Measurements from ENCODE around the gene NUBPL.
"Not testable (repeated sequence)": the region's sequence is repeated elsewhere in the genome, so short reads cannot be mapped to it uniquely, and the experiment has no call there.

The NUBPL gene

DNA sequence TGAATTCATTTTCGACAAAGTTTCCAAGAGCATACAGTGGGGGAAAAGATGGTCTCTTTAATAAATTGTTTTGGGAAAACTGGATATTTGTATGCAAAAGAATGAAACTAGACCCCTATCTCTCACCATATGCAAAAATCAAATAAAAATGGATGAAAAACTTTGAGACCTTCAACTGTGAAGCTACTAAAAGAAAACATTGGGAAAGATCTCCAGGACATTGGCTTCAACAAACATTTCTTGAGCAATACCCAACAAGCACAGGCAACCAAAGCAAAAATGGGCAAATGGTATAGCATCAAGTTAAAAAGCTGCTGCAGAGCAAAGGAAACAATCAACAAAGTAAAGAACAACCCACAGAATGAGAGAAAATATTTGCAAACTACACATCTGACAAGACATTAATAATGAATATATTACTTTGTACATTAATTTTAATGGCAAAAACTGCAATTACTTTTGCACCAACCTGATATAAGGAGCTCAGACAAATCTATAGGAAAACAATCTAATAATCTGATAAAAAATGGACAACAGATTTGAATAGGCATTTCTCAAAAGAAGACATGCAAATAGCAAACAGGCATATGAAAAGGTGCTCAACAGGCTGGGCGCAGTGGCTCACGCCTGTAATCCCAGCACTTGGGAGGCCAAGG, 50.7 kb downstream of the NUBPL start:
- TF ChIP-seq CTCF (IDR thresholded peaks at IDR 0.05; ENCODE audit: low read depth, low read length, missing control alignments): no peak
- no peak for DNase-seq (ENCODE audit: extremely low read depth, low read depth)
- no peak overlapping the region for H3K4me3 ChIP-seq (replicated peaks; ENCODE audit: low read depth, low read length)

- TF ChIP-seq CTCF (IDR thresholded peaks at IDR 0.05; ENCODE audit: low read depth, low read length, missing control alignments): no peak
- no peak for DNase-seq (ENCODE audit: extremely low read depth, low read depth)
- H3K4me3 ChIP-seq (replicated peaks; ENCODE audit: low read depth, low read length): no peak overlapping the region
Measured at GRCh38 chr14:31613188-31613587, 52.0 kb downstream of the NUBPL start.

GRCh38 chr14:31618884-31619283, 57.7 kb downstream of the NUBPL start:
- H3K4me3 ChIP-seq (replicated peaks; ENCODE audit: low read depth, low read length); DNase-seq (ENCODE audit: extremely low read depth, low read depth): not testable (repeated sequence)

DNA sequence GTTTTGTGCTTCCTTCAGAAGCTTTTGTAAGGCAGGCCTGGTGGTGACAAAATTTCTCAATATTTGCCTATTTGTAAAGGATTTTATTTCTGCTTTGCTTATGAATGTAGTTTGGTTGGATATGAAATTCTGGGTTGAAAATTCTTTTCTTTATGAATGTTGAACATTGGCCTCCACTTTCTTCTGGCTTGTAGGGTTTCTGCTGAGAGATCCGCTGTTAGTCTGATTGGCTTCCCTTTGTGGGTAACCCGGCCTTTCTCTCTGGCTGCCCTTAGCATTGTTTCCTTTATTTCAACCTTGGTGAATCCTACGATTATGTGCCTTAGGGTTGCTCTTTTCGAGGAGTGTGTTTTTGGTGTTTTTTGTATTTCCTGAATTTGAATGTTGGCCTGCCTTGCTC, 58.2 kb downstream of the NUBPL start:
- DNase-seq (ENCODE audit: extremely low read depth, low read depth): no peak
- TF ChIP-seq CTCF (IDR thresholded peaks at IDR 0.05; ENCODE audit: low read depth, low read length, missing control alignments): no peak
- H3K4me3 ChIP-seq (replicated peaks; ENCODE audit: low read depth, low read length): no peak overlapping the region

GRCh38 chr14:31620898-31621297, 59.7 kb downstream of the NUBPL start:
- DNase-seq (ENCODE audit: extremely low read depth, low read depth); H3K4me3 ChIP-seq (replicated peaks; ENCODE audit: low read depth, low read length): not testable (repeated sequence)

DNA sequence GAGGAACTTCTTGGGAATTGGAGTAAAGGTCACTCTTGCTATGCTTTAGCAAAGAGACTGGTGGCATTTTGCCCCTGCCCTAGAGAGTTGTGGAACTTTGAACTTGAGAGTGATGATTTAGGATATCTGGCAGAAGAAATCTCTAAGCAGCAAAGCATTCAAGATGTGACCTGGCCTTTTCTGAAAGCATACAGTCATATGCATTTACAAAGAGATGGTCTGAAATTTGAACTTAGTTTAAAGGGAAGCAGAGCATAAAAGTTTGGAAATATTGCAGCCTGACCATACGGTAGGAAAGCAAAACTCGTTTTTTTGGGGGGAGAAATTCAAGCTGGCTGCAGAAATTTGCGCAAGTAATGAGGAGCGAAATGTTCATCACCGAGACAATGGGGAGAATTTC, 60.9 kb downstream of the NUBPL start:
- DNase-seq (ENCODE audit: extremely low read depth, low read depth): no peak
- no peak for TF ChIP-seq CTCF (IDR thresholded peaks at IDR 0.05; ENCODE audit: low read depth, low read length, missing control alignments)
- H3K4me3 ChIP-seq (replicated peaks; ENCODE audit: low read depth, low read length): no peak overlapping the region

DNA sequence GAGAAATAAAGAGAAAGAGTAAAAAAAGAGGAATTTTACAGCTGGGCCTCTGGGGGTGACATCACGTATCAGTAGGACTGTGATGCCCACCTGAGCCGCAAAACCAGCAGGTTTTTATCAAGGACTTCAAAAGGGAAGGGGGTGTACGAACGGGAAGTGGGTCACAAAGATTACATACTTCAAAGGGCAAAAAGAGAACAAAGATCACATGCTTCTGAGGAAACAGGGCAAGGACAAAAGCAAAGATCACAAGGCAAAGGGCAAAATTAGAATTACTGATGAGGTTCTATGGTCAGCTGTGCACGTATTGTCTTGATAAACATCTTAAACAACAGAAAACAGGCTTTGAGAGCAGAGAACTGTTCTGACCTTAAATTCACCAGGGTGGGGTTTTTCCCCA, 91.7 kb downstream of the NUBPL start:
- H3K4me3 ChIP-seq (replicated peaks; ENCODE audit: low read depth, low read length); DNase-seq (ENCODE audit: extremely low read depth, low read depth): not testable (repeated sequence)

GRCh38 chr14:31657917-31658316, 96.7 kb downstream of the NUBPL start:
- no peak overlapping the region for H3K4me3 ChIP-seq (replicated peaks; ENCODE audit: low read depth, low read length)
- no peak for DNase-seq (ENCODE audit: extremely low read depth, low read depth)
- TF ChIP-seq CTCF (IDR thresholded peaks at IDR 0.05; ENCODE audit: low read depth, low read length, missing control alignments): no peak
